ENCODE data around the gene LRFN4. TPM values are rescaled to one million over a fixed set of nuclear protein-coding genes. Genes with fewer than 3 reads are reported as not detected.

LRFN4 gene
- total and polyA plus RNA-seq, 10 donors = 3.3 to 12.0 (median 8.0) TPM

DNA sequence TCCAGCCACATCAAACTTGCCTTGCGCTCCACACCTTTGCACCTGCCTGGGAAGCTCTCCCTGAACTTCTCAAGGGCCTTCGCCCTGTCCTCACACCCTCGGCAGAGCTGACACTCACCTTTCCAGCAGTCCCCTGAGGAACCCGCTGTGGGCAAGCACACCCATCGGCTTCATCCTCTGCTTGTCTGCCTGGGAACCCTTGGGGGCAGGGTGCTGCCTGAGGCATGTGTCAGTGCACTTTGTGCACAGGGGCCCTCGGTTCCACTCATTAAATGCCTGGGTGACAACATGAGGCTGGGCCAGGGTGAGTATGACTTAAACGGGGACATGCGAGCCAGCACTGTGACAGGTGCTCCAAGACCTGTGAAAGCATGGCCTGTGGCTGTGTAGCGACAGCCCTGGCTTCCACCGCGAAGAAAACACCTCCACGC lies 2.6 kb upstream of the LRFN4 start:
- Histone ChIP-seq H3K27ac (no peak overlapping the region), H3K36me3 (peaks cover 0 to 16% (median 2%) of the 10 kb centered on the region in 6 donors), H3K9me3 (no peaks in the 10 kb centered on the region), H3K4me1 (peaks cover 5 to 48% (median 21%) of the 10 kb centered on the region in 6 donors), H3K4me3 (no peak overlapping the region), H3K27me3 (replicated peaks in 1 of 7) (no peaks in the 10 kb centered on the region)
- TF ChIP-seq, protein P1, sequence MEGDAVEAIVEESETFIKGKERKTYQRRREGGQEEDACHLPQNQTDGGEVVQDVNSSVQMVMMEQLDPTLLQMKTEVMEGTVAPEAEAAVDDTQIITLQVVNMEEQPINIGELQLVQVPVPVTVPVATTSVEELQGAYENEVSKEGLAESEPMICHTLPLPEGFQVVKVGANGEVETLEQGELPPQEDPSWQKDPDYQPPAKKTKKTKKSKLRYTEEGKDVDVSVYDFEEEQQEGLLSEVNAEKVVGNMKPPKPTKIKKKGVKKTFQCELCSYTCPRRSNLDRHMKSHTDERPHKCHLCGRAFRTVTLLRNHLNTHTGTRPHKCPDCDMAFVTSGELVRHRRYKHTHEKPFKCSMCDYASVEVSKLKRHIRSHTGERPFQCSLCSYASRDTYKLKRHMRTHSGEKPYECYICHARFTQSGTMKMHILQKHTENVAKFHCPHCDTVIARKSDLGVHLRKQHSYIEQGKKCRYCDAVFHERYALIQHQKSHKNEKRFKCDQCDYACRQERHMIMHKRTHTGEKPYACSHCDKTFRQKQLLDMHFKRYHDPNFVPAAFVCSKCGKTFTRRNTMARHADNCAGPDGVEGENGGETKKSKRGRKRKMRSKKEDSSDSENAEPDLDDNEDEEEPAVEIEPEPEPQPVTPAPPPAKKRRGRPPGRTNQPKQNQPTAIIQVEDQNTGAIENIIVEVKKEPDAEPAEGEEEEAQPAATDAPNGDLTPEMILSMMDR (IDR thresholded peaks at IDR 0.05 in 8 of 11, conservative IDR thresholded peaks at IDR 0.05 in 3 of 11) = no peak
- TF ChIP-seq POLR2A (IDR thresholded peaks at IDR 0.05) (no peak), POLR2AphosphoS5 (IDR thresholded peaks at IDR 0.05) (no peak)
- peak; percentile 66 for DNase-seq
- WGBS, 5 donors = 88 to 96% (median 94%) methylated on average over 11 to 12 of the region's 12 CpGs
- intact Hi-C loops (cut with DNase I; ENCODE audit: low total_unique reads) = no loop called here

DNA sequence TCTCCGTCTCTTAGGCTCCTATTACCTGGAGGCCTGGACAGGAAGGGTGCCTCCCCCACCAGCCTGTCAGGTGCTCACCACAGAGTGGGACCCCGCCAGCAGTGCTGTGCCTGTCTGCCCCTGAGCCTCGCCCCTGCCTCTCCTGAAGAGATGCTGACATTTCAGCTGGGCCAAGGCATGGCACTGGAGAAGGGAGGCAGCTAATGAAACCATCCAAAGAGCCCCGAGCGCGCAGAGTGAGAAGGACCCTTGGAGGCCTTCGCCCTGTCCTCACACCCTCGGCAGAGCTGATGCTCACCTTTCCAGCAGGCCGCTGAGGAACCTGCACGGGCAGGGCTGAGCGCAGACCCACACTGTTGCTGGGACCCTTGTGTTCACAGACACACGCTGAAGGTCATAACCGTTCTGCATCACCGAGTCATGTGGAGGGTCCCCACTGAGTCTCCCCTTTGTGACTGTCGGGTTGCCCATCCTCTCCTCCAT lies 2.1 kb upstream of the LRFN4 start:
- Histone ChIP-seq H3K4me3 (peak overlapping the region in 1 of 8 donors; percentile 86), H3K27ac (no peak overlapping the region), H3K9me3 (no peaks in the 10 kb centered on the region), H3K4me1 (peaks cover 5 to 53% (median 23%) of the 10 kb centered on the region in 6 donors), H3K27me3 (replicated peaks in 1 of 7) (no peaks in the 10 kb centered on the region), H3K36me3 (peaks cover 0 to 19% (median 2%) of the 10 kb centered on the region in 6 donors)
- intact Hi-C loops (cut with DNase I; ENCODE audit: low total_unique reads) = no loop called here
- no peak for TF ChIP-seq POLR2A (IDR thresholded peaks at IDR 0.05)
- TF ChIP-seq, protein P1 (IDR thresholded peaks at IDR 0.05 in 8 of 11, conservative IDR thresholded peaks at IDR 0.05 in 3 of 11) = no peak
- TF ChIP-seq POLR2AphosphoS5 (IDR thresholded peaks at IDR 0.05) = no peak
- DNase-seq = peak; percentile 73
- WGBS, 5 donors = 89 to 97% (median 95%) methylated on average over 7 to 15 of the region's 15 CpGs

DNA sequence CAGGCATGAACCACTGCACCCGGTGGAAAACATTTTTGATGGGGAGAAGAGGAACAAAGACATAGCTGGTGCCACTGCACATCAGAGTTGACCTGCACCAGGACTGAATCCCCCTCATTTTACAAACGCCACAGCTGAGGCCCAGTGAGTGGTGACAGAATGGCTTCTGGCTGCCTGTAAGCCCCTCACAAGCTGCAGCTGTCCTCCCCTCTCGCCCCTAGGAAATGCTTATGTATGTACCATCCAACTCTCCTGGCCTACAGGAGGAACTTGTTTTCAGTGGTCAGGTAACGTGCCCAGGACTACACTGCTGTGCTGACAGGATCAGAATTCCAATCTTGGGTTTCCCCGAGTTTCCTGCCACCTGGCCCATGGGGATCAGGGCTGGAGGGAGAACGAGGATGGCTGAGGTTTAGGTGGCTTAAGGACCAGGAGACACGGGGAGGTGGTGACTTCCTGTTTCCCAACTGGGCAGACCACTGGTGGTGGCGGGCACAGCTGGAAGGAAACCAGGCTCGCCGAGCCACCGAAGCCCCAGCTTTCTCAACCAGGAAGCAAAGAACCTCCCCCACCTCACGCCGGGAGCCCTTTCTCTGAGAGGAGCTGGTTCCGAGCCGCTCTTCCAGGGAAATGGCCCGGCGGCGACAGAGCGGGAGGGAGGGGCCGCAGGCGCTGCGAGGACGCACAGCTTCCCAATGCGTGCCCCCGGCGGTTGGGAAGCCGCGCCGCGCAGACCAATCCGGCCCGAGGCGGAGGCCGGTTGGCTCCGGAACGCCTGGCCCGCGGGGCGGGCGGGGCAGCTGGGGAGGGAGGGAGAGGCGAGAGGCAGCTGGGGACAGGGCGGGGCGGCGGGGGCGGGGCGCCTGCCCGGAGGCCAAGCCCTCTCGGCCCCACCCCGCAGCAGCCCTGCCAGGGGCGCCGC lies 1.0 kb upstream of the LRFN4 start:
- intact Hi-C loops (cut with DNase I; ENCODE audit: low total_unique reads) = no loop called here
- WGBS, 5 donors = 3 to 14% (median 5%) methylated on average over 9 to 51 of the region's 51 CpGs
- peaks cover 0 to 22% (median 2%) of the 10 kb centered on the region in 6 donors for H3K36me3 ChIP-seq

More for the DNA sequence above, 1.0 kb upstream of the LRFN4 start:
- Histone ChIP-seq H3K27ac (peak overlapping the region; percentile 78 to 94 (median 90)), H3K4me3 (peak overlapping the region; percentile 40 to 94 (median 84)), H3K27me3 (replicated peaks in 1 of 7) (no peaks in the 10 kb centered on the region), H3K4me1 (peaks cover 5 to 60% (median 30%) of the 10 kb centered on the region in 6 donors), H3K9me3 (no peaks in the 10 kb centered on the region)
- peak in 2 of 3 donors; percentile 18 to 66 for TF ChIP-seq POLR2A (IDR thresholded peaks at IDR 0.05)
- TF ChIP-seq, protein P1 (IDR thresholded peaks at IDR 0.05 in 8 of 11, conservative IDR thresholded peaks at IDR 0.05 in 3 of 11) = peak in 1 of 11 experiments; percentile 10
- TF ChIP-seq POLR2AphosphoS5 (IDR thresholded peaks at IDR 0.05) = peak; percentile 89 to 92 (median 92)
- DNase-seq = peak; percentile 98

Data from spleen (tissue), 11 donors.